Skeletal muscle satellite cell (primary cell): ENCODE results near the gene TMEM9B.
"Not testable (repeated sequence)": the region's sequence is repeated elsewhere in the genome, so short reads cannot be mapped to it uniquely, and the experiment has no call there.

Source experiments
- H3K27me3 ChIP-seq: 2 replicates; pipeline ENCODE4 v1.7.0; 2013; ENCODE audit warnings: low read length; ENCODE audit not compliant: control insufficient read depth, insufficient read depth
- H3K36me3 ChIP-seq: 2 replicates; pipeline ENCODE4 v1.7.0; 2013; ENCODE audit warnings: mild to moderate bottlenecking, control low read depth, low read length; ENCODE audit not compliant: insufficient read depth
- H3K4me1 ChIP-seq: 2 replicates; pipeline ENCODE4 v1.7.0; 2013; ENCODE audit warnings: low read length; ENCODE audit not compliant: control insufficient read depth, insufficient read depth
- H3K4me2 ChIP-seq: 2 replicates; pipeline ENCODE4 v1.7.0; 2013; ENCODE audit warnings: mild to moderate bottlenecking, low read length
- H3K4me3 ChIP-seq: 2 replicates; pipeline ENCODE4 v1.7.0; 2013; ENCODE audit warnings: low read length
- H3K9ac ChIP-seq: 2 replicates; pipeline ENCODE4 v1.7.0; 2013; ENCODE audit warnings: mild to moderate bottlenecking, low read depth, low read length, moderate library complexity
- H3K9me3 ChIP-seq: replicated peaks from 2 replicates; pipeline ENCODE4 v1.7.0; 2013; ENCODE audit warnings: mild to moderate bottlenecking, control low read depth, low read length

Gene TMEM9B

GRCh38 chr11:8941341-8942103 lies 22.7 kb downstream of the TMEM9B start:
- Histone ChIP-seq H3K9me3 (no peaks in the 10 kb centered on the region), H3K4me1 (no peaks in the 10 kb centered on the region), H3K36me3 (no peaks in the 10 kb centered on the region), H3K4me3 (no peak overlapping the region), H3K27me3 (no peaks in the 10 kb centered on the region), H3K4me2 (no peak overlapping the region), H3K9ac (no peak overlapping the region)

- H3K4me2 ChIP-seq = no peak overlapping the region
- no peak overlapping the region for H3K4me3 ChIP-seq
- no peaks in the 10 kb centered on the region for H3K9me3 ChIP-seq
- H3K4me1 ChIP-seq = peaks cover 7% of the 10 kb centered on the region
- no peak overlapping the region for H3K9ac ChIP-seq
- H3K36me3 ChIP-seq = no peaks in the 10 kb centered on the region
- H3K27me3 ChIP-seq = no peaks in the 10 kb centered on the region
Observed at GRCh38 chr11:8937659-8938058, 26.6 kb downstream of the TMEM9B start.

- Histone ChIP-seq H3K4me2 (no peak overlapping the region), H3K9me3 (no peaks in the 10 kb centered on the region), H3K36me3 (no peaks in the 10 kb centered on the region), H3K27me3 (no peaks in the 10 kb centered on the region), H3K4me3 (no peak overlapping the region), H3K4me1 (peaks cover 7% of the 10 kb centered on the region), H3K9ac (no peak overlapping the region)
Observed at GRCh38 chr11:8937159-8937558, 27.1 kb downstream of the TMEM9B start.

- not testable (repeated sequence) for H3K4me1 ChIP-seq, H3K4me2 ChIP-seq
Observed at GRCh38 chr11:8935789-8936188, 28.5 kb downstream of the TMEM9B start.

GRCh38 chr11:8934742-8935488 lies 29.3 kb downstream of the TMEM9B start:
- H3K4me1 ChIP-seq = peaks cover 7% of the 10 kb centered on the region
- peak overlapping the region; percentile 51 for H3K4me2 ChIP-seq
- H3K9me3 ChIP-seq = no peaks in the 10 kb centered on the region
- H3K36me3 ChIP-seq = no peaks in the 10 kb centered on the region
- H3K27me3 ChIP-seq = no peaks in the 10 kb centered on the region
- H3K9ac ChIP-seq = no peak overlapping the region
- no peak overlapping the region for H3K4me3 ChIP-seq

More at GRCh38 chr11:8935789-8936188, 28.5 kb downstream of the TMEM9B start:
- H3K9me3 ChIP-seq, H3K27me3 ChIP-seq, H3K4me3 ChIP-seq, H3K36me3 ChIP-seq, H3K9ac ChIP-seq: not testable (repeated sequence)

GRCh38 chr11:8933931-8934330 lies 30.3 kb downstream of the TMEM9B start:
- Histone ChIP-seq H3K4me1 (peaks cover 7% of the 10 kb centered on the region), H3K27me3 (no peaks in the 10 kb centered on the region), H3K4me2 (no peak overlapping the region), H3K36me3 (no peaks in the 10 kb centered on the region), H3K9ac (no peak overlapping the region), H3K4me3 (no peak overlapping the region), H3K9me3 (no peaks in the 10 kb centered on the region)

- Histone ChIP-seq H3K36me3 (no peaks in the 10 kb centered on the region), H3K27me3 (no peaks in the 10 kb centered on the region), H3K4me3 (no peak within 1 kb of the TSS), H3K4me2 (no peak within 1 kb of the TSS), H3K9me3 (no peaks in the 10 kb centered on the region), H3K9ac (no peak within 1 kb of the TSS), H3K4me1 (peaks cover 7% of the 10 kb centered on the region)
Observed at GRCh38 chr11:8932564-8933180, 31.6 kb downstream of the TMEM9B start, which contains the start of gene C11orf16. Gene C11orf16 (minus strand): TSS chr11:8932947. CDS start chr11:8932308, 639 bp downstream.

GRCh38 chr11:8930456-8931175 lies 33.6 kb downstream of the TMEM9B start:
- H3K4me3 ChIP-seq = no peak overlapping the region
- no peaks in the 10 kb centered on the region for H3K27me3 ChIP-seq
- peaks cover 7% of the 10 kb centered on the region for H3K4me1 ChIP-seq
- H3K36me3 ChIP-seq = no peaks in the 10 kb centered on the region
- no peak overlapping the region for H3K9ac ChIP-seq
- H3K9me3 ChIP-seq = no peaks in the 10 kb centered on the region
- no peak overlapping the region for H3K4me2 ChIP-seq

- no peaks in the 10 kb centered on the region for H3K9me3 ChIP-seq
- H3K27me3 ChIP-seq = no peaks in the 10 kb centered on the region
- H3K4me3 ChIP-seq = no peak overlapping the region
- peaks cover 5% of the 10 kb centered on the region for H3K36me3 ChIP-seq
- H3K9ac ChIP-seq = no peak overlapping the region
- H3K4me1 ChIP-seq = peaks cover 4% of the 10 kb centered on the region
- H3K4me2 ChIP-seq = no peak overlapping the region
Observed at GRCh38 chr11:8928981-8929615, 35.1 kb downstream of the TMEM9B start.

- no peak overlapping the region for H3K4me2 ChIP-seq
- H3K9me3 ChIP-seq = no peaks in the 10 kb centered on the region
- no peak overlapping the region for H3K4me3 ChIP-seq
- peaks cover 6% of the 10 kb centered on the region for H3K36me3 ChIP-seq
- H3K9ac ChIP-seq = no peak overlapping the region
- no peaks in the 10 kb centered on the region for H3K27me3 ChIP-seq
- H3K4me1 ChIP-seq = peaks cover 8% of the 10 kb centered on the region
Observed at GRCh38 chr11:8928205-8928604, 36.0 kb downstream of the TMEM9B start.

GRCh38 chr11:8927233-8927632 lies 37.0 kb downstream of the TMEM9B start:
- H3K4me3 ChIP-seq = no peak overlapping the region
- no peaks in the 10 kb centered on the region for H3K27me3 ChIP-seq
- H3K9me3 ChIP-seq = no peaks in the 10 kb centered on the region
- H3K9ac ChIP-seq = no peak overlapping the region
- peaks cover 8% of the 10 kb centered on the region for H3K4me1 ChIP-seq
- H3K36me3 ChIP-seq = peaks cover 15% of the 10 kb centered on the region
- no peak overlapping the region for H3K4me2 ChIP-seq
